H9 (cell line): ENCODE data around the gene ETFB. TPM values are rescaled to one million over a fixed set of nuclear protein-coding genes. Genes with fewer than 3 reads are reported as not detected.

Source experiments
- DNase-seq: peaks from one replicate; pipeline ENCODE4 v3.0.0-alpha.2; 2017
- H2AFZ ChIP-seq: one replicate; pipeline ENCODE4 v1.6.1; 2013; ENCODE audit warnings: mild to moderate bottlenecking, low read length, control low read depth, moderate library complexity
- H2AK5ac ChIP-seq: 2 replicates; pipeline ENCODE4 v1.6.1; 2013; ENCODE audit warnings: low read length, control low read depth, mixed read lengths; ENCODE audit not compliant: insufficient read length
- H2BK120ac ChIP-seq: one replicate; pipeline ENCODE4 v1.6.1; 2013; ENCODE audit warnings: low read depth, mild to moderate bottlenecking, low read length, control low read depth, inconsistent platforms; ENCODE audit not compliant: poor library complexity, severe bottlenecking
- H2BK12ac ChIP-seq: 2 replicates; pipeline ENCODE4 v1.6.1; 2013; ENCODE audit warnings: low read length, control low read depth, mixed read lengths, low read depth; ENCODE audit not compliant: insufficient read length
- H2BK15ac ChIP-seq: 2 replicates; pipeline ENCODE4 v1.6.1; 2013; ENCODE audit warnings: low read depth, low read length, control low read depth
- H2BK20ac ChIP-seq: one replicate; pipeline ENCODE4 v1.6.1; 2013; ENCODE audit warnings: low read depth, mild to moderate bottlenecking, low read length, control low read depth, inconsistent platforms; ENCODE audit not compliant: poor library complexity, severe bottlenecking
- H2BK5ac ChIP-seq: 2 replicates; pipeline ENCODE4 v1.6.1; 2013; ENCODE audit warnings: low read length, control low read depth, mixed read lengths; ENCODE audit not compliant: insufficient read length
- H3K14ac ChIP-seq: 2 replicates; pipeline ENCODE4 v1.6.1; 2013; ENCODE audit warnings: low read length, control low read depth; ENCODE audit not compliant: insufficient read depth
- H3K18ac ChIP-seq: 2 replicates; pipeline ENCODE4 v1.6.1; 2013; ENCODE audit warnings: low read depth, mild to moderate bottlenecking, mixed read lengths, low read length, control low read depth; ENCODE audit not compliant: insufficient read length
- H3K23ac ChIP-seq: 2 replicates; pipeline ENCODE4 v1.6.1; 2013; ENCODE audit warnings: low read length, control low read depth, mixed read lengths, low read depth; ENCODE audit not compliant: insufficient read length
- H3K23me2 ChIP-seq: 2 replicates; pipeline ENCODE4 v1.6.1; 2013; ENCODE audit warnings: low read depth, mild to moderate bottlenecking, mixed read lengths, low read length, control low read depth; ENCODE audit not compliant: insufficient read length, poor library complexity, severe bottlenecking
- H3K27ac ChIP-seq: 2 replicates; pipeline ENCODE4 v1.5.1; 2013; ENCODE audit warnings: low read length, control low read depth, mixed read lengths, low read depth; ENCODE audit not compliant: insufficient read length
- H3K27me3 ChIP-seq: 2 replicates; pipeline ENCODE4 v1.6.1; 2013; ENCODE audit warnings: low read length, control low read depth, inconsistent platforms; ENCODE audit not compliant: insufficient read depth
- H3K4ac ChIP-seq: 2 replicates; pipeline ENCODE4 v1.6.1; 2013; ENCODE audit warnings: low read depth, mild to moderate bottlenecking, control low read depth, inconsistent platforms, low read length, moderate library complexity
- H3K4me1 ChIP-seq: 2 replicates; pipeline ENCODE4 v1.6.1; 2013; ENCODE audit warnings: low read length, control low read depth, inconsistent platforms; ENCODE audit not compliant: insufficient read depth
- H3K4me2 ChIP-seq: 2 replicates; pipeline ENCODE4 v1.6.1; 2013; ENCODE audit warnings: low read length, control low read depth, mixed read lengths; ENCODE audit not compliant: insufficient read length, insufficient read depth
- H3K56ac ChIP-seq: 2 replicates; pipeline ENCODE4 v1.6.1; 2013; ENCODE audit warnings: low read depth, mild to moderate bottlenecking, mixed read lengths, low read length, control low read depth; ENCODE audit not compliant: insufficient read length
- H3K79me1 ChIP-seq: 2 replicates; pipeline ENCODE4 v1.6.1; 2013; ENCODE audit warnings: low read depth, mild to moderate bottlenecking, moderate library complexity, low read length, control low read depth, inconsistent platforms; ENCODE audit not compliant: insufficient read depth, poor library complexity, severe bottlenecking
- H3K79me2 ChIP-seq: 2 replicates; pipeline ENCODE4 v1.6.1; 2013; ENCODE audit warnings: low read length, control low read depth, inconsistent platforms; ENCODE audit not compliant: insufficient read depth
- H3K9ac ChIP-seq: 2 replicates; pipeline ENCODE4 v1.6.1; 2013; ENCODE audit warnings: low read length, control low read depth, mixed read lengths; ENCODE audit not compliant: insufficient read length; ENCODE audit errors: extremely low read depth
- H3K9me3 ChIP-seq: one replicate; pipeline ENCODE4 v1.6.1; 2013; ENCODE audit warnings: low read depth, low read length, inconsistent platforms; ENCODE audit not compliant: control insufficient read depth
- H3T11ph ChIP-seq: one replicate; pipeline ENCODE4 v1.6.1; 2013; ENCODE audit warnings: mild to moderate bottlenecking, low read length, control low read depth, inconsistent platforms
- H4K20me1 ChIP-seq: one replicate; pipeline ENCODE4 v1.6.1; 2013; ENCODE audit not compliant: control insufficient read depth, insufficient read length, insufficient read depth
- H4K5ac ChIP-seq: 2 replicates; pipeline ENCODE4 v1.6.1; 2013; ENCODE audit warnings: low read depth, mild to moderate bottlenecking, mixed read lengths, low read length, control low read depth; ENCODE audit not compliant: insufficient read length
- H4K8ac ChIP-seq: replicated peaks from 2 replicates; pipeline ENCODE4 v1.6.1; 2013; ENCODE audit warnings: low read length, control low read depth, mixed read lengths, low read depth; ENCODE audit not compliant: insufficient read length
- H4K91ac ChIP-seq: 2 replicates; pipeline ENCODE4 v1.6.1; 2013; ENCODE audit warnings: low read depth, mild to moderate bottlenecking, moderate library complexity, mixed read lengths, low read length, control low read depth; ENCODE audit not compliant: insufficient read length
- H3K27ac Mint-ChIP-seq, 3 experiments: 2 replicates in 2 of 3; 3 replicates in 1 of 3; pipeline ENCODE4 v1.8.0; 2020 to 2021; ENCODE audit warnings: mixed read lengths in 3 of 3, mild to moderate bottlenecking in 1 of 3, moderate library complexity in 1 of 3
- H3K27me3 Mint-ChIP-seq: 2 replicates; pipeline ENCODE4 v1.8.0; 2021; ENCODE audit warnings: low read depth, mild to moderate bottlenecking, moderate library complexity, mixed read lengths
- H3K36me3 Mint-ChIP-seq, 3 experiments: 2 replicates in 2 of 3; 3 replicates in 1 of 3; pipeline ENCODE4 v1.8.0; 2020 to 2021; ENCODE audit warnings: low read depth in 3 of 3, mixed read lengths in 3 of 3; ENCODE audit not compliant: insufficient read depth in 1 of 3
- H3K4me1 Mint-ChIP-seq, 2 experiments: 2 replicates each; pipeline ENCODE4 v1.8.0; 2020; ENCODE audit warnings: mixed read lengths in 2 of 2
- H3K4me3 Mint-ChIP-seq, 2 experiments: 2 replicates in 1 of 2; 3 replicates in 1 of 2; pipeline ENCODE4 v1.8.0; 2020 to 2021; ENCODE audit warnings: mild to moderate bottlenecking in 2 of 2, mixed read lengths in 2 of 2, moderate library complexity in 1 of 2
- H3K9me3 Mint-ChIP-seq, 2 experiments: 2 replicates in 1 of 2; 3 replicates in 1 of 2; pipeline ENCODE4 v1.8.0; 2020; ENCODE audit warnings: mild to moderate bottlenecking in 2 of 2, mixed read lengths in 2 of 2, moderate library complexity in 1 of 2
- WGBS: extraction: QIAGEN DNeasy Blood & Tissue Kit; methylation state at CpG from one replicate; pipeline ENCODE4 v1.1.7; 2013; ENCODE audit warnings: missing lambda C conversion rate, low lambda C conversion rate, mixed read lengths; ENCODE audit not compliant: insufficient read length; ENCODE audit errors: extremely low coverage; 5-methylcytosine and 5-hydroxymethylcytosine counted together
- total RNA-seq: library from RNA; stranded (reverse); gene quantifications from 2 replicates; pipeline ENCODE4 v1.2.1, GENCODE V29; 2021
- TF ChIP-seq, protein P1 (sequence below): fragments of 200-600 bp; sonication (generic); conservative IDR thresholded peaks from 3 replicates; pipeline ENCODE4 v1.8.0; 2021; ENCODE audit warnings: antibody characterized with exemption, mild to moderate bottlenecking

ETFB gene
- total RNA-seq, 1 experiment from 2014 or later = 49.4 TPM

- Histone ChIP-seq H2BK5ac (no peak overlapping the region), H4K91ac (no peak overlapping the region), H3K4me2 (no peak overlapping the region), H3K79me2 (no peaks in the 10 kb centered on the region), H2BK120ac (no peak overlapping the region), H3K23ac (no peak overlapping the region), H2AK5ac (no peak overlapping the region), H3K27me3 (no peaks in the 10 kb centered on the region), H3K14ac (no peak overlapping the region), H3K27ac (no peak overlapping the region), H3T11ph (no peak overlapping the region), H3K18ac (no peak overlapping the region), H4K5ac (no peak overlapping the region), H3K4me1 (peaks cover 23% of the 10 kb centered on the region; the same call in 1 of the 2 replicates), H2BK15ac (no peak overlapping the region), H3K9ac (no peak overlapping the region), H3K23me2 (no peaks in the 10 kb centered on the region), H3K79me1 (no peaks in the 10 kb centered on the region), H3K4ac (no peak overlapping the region), H4K8ac (no peak overlapping the region), H2BK20ac (no peak overlapping the region), H2BK12ac (no peak overlapping the region), H3K9me3 (no peaks in the 10 kb centered on the region), H3K56ac (no peak overlapping the region), H2AFZ (no peak overlapping the region), H4K20me1 (no peaks in the 10 kb centered on the region)
- no CpG with 5 or more reads among the region's 5 CpGs for WGBS
- Mint-ChIP-seq H3K9me3 (0 out of 5 replicates have a peak, but pooled peaks cover 0 to 2% of the 10 kb centered on the region in 2 experiments), H3K4me3 (no peak overlapping the region), H3K27ac (no peak overlapping the region), H3K4me1 (peaks cover 41 to 48% of the 10 kb centered on the region in 2 experiments), H3K27me3 (peaks cover 3% of the 10 kb centered on the region; the same call in 1 of the 2 replicates), H3K36me3 (no peaks in the 10 kb centered on the region)
- TF ChIP-seq, protein P1, sequence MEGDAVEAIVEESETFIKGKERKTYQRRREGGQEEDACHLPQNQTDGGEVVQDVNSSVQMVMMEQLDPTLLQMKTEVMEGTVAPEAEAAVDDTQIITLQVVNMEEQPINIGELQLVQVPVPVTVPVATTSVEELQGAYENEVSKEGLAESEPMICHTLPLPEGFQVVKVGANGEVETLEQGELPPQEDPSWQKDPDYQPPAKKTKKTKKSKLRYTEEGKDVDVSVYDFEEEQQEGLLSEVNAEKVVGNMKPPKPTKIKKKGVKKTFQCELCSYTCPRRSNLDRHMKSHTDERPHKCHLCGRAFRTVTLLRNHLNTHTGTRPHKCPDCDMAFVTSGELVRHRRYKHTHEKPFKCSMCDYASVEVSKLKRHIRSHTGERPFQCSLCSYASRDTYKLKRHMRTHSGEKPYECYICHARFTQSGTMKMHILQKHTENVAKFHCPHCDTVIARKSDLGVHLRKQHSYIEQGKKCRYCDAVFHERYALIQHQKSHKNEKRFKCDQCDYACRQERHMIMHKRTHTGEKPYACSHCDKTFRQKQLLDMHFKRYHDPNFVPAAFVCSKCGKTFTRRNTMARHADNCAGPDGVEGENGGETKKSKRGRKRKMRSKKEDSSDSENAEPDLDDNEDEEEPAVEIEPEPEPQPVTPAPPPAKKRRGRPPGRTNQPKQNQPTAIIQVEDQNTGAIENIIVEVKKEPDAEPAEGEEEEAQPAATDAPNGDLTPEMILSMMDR = no peak
- DNase-seq = no peak
These were observed 68.8 kb downstream of the ETFB start for GRCh38 chr19:51297406-51297805.
